ENCODE results near the gene DVL3.

- TF ChIP-seq CTCF (IDR thresholded peaks at IDR 0.05) (no peak), POLR2A (IDR thresholded peaks at IDR 0.05) (no peak)
Measured at GRCh38 chr3:184175981-184176376, 20.8 kb downstream of the DVL3 start.
